Thyroid gland (tissue), 4 donors: ENCODE data around the gene PNPLA6. TPM values are rescaled to one million over a fixed set of nuclear protein-coding genes. Genes with fewer than 3 reads are reported as not detected.

Source experiments
- DNase-seq, 2 donors: peaks; one replicate each; pipeline ENCODE4 v3.0.0-alpha.2; 2019
- H3K27ac ChIP-seq, 3 donors: fragments of 200-600 bp; sonication (generic); 1 replicate in 2 of 3; 2 replicates in 1 of 3; pipeline ENCODE4 v1.5.1; 2016 to 2019; ENCODE audit warnings: mild to moderate bottlenecking in 1 of 3, moderate library complexity in 1 of 3
- H3K27me3 ChIP-seq: fragments of 200-600 bp; sonication (generic); one replicate; pipeline ENCODE4 v1.5.1; 2019
- H3K36me3 ChIP-seq, 2 donors: fragments of 200-600 bp; sonication (generic); one replicate each; pipeline ENCODE4 v1.5.1; 2016 to 2019
- H3K4me1 ChIP-seq, 2 donors: fragments of 200-600 bp; sonication (generic); one replicate each; pipeline ENCODE4 v1.5.1; 2017 to 2019
- H3K4me3 ChIP-seq, 3 donors: fragments of 200-600 bp; sonication (generic); replicated peaks in 1 of 3; 1 replicate in 2 of 3; 2 replicates in 1 of 3; pipeline ENCODE4 v1.5.1; 2016; ENCODE audit warnings: mild to moderate bottlenecking in 1 of 3
- H3K9me3 ChIP-seq: fragments of 200-600 bp; sonication (generic); one replicate; pipeline ENCODE4 v1.5.1; 2017
- POLR2A ChIP-seq, 2 donors: fragments of 450-650 bp; IDR thresholded peaks; one replicate each; pipeline ENCODE4 v1.6.1; 2017; ENCODE audit warnings: antibody characterized with exemption in 2 of 2, mild to moderate bottlenecking in 2 of 2, moderate library complexity in 1 of 2
- WGBS, 2 donors: methylation state at CpG; one replicate each; pipeline ENCODE4 v1.1.5; 2017; 5-methylcytosine and 5-hydroxymethylcytosine counted together
- intact Hi-C: fragments of 100-400 bp; cut with DNase I; formaldehyde crosslinking; loops from one replicate; pipeline ENCODE4 v1.15.1; 2023
- total RNA-seq, 4 donors: library from RNA; depleted of rRNA; stranded (reverse); fragments of >200 nt; gene quantifications; one replicate each; pipeline ENCODE4 v1.2.3, GENCODE V29; 2016
- TF ChIP-seq, protein P1 (sequence below), 6 experiments: fragments of 200-600 bp in 3 of 6; fragments of 450-650 bp in 3 of 6; sonication (generic) in 3 of 6; IDR thresholded peaks; one replicate each; pipeline ENCODE4 v1.5.1; 2016 to 2019; ENCODE audit warnings: antibody characterized with exemption in 6 of 6, mild to moderate bottlenecking in 2 of 6, inconsistent platforms in 1 of 6, moderate library complexity in 1 of 6

PNPLA6 gene
- total RNA-seq, 4 donors from 2014 or later = 53.2 to 93.9 (median 84.1) TPM

DNA sequence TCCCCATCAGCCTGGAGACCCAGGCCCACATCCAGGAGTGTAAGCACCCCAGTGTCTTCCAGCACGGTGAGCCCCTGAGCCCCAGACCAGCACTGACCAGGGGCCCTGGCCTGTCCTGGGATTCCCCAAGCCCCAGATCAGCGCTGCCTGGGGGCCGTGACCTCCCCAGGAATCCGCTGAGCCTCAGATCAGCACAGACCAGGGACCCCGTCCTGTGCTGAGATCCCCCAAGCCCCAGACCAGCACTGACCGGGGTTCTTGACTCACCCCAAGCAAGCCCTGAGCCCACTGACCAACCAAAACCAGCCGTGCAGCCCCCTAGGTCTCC, 7.4 kb upstream of the PNPLA6 start:
- Histone ChIP-seq H3K9me3 (no peaks in the 10 kb centered on the region), H3K36me3 (peaks cover 0 to 2% of the 10 kb centered on the region in 2 donors), H3K4me3 (no peak overlapping the region), H3K27ac (no peak overlapping the region), H3K4me1 (peaks cover 8 to 10% of the 10 kb centered on the region in 2 donors), H3K27me3 (no peaks in the 10 kb centered on the region)
- intact Hi-C loops = no loop called here
- 93 to 96% methylated on average over 3 to 5 of the region's 7 CpGs for WGBS, 2 donors
- TF ChIP-seq, protein P1, sequence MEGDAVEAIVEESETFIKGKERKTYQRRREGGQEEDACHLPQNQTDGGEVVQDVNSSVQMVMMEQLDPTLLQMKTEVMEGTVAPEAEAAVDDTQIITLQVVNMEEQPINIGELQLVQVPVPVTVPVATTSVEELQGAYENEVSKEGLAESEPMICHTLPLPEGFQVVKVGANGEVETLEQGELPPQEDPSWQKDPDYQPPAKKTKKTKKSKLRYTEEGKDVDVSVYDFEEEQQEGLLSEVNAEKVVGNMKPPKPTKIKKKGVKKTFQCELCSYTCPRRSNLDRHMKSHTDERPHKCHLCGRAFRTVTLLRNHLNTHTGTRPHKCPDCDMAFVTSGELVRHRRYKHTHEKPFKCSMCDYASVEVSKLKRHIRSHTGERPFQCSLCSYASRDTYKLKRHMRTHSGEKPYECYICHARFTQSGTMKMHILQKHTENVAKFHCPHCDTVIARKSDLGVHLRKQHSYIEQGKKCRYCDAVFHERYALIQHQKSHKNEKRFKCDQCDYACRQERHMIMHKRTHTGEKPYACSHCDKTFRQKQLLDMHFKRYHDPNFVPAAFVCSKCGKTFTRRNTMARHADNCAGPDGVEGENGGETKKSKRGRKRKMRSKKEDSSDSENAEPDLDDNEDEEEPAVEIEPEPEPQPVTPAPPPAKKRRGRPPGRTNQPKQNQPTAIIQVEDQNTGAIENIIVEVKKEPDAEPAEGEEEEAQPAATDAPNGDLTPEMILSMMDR (IDR thresholded peaks at IDR 0.05) = no peak
- no peak for TF ChIP-seq POLR2A (IDR thresholded peaks at IDR 0.05)
- no peak for DNase-seq

- H3K4me3 ChIP-seq = no peak overlapping the region
- no peaks in the 10 kb centered on the region for H3K27me3 ChIP-seq
- H3K27ac ChIP-seq = no peak overlapping the region
- WGBS, 2 donors = 95 to 97% methylated on average over 25 to 28 of the region's 32 CpGs
- peaks cover 0 to 2% of the 10 kb centered on the region in 2 donors for H3K36me3 ChIP-seq
- DNase-seq = no peak
- H3K9me3 ChIP-seq = no peaks in the 10 kb centered on the region
- TF ChIP-seq, protein P1 (IDR thresholded peaks at IDR 0.05) = no peak
- TF ChIP-seq POLR2A (IDR thresholded peaks at IDR 0.05) = no peak
- intact Hi-C loops = no loop called here
- H3K4me1 ChIP-seq = peaks cover 8 to 10% of the 10 kb centered on the region in 2 donors
Observed at GRCh38 chr19:7528522-7529245, 6.8 kb upstream of the PNPLA6 start.

DNA sequence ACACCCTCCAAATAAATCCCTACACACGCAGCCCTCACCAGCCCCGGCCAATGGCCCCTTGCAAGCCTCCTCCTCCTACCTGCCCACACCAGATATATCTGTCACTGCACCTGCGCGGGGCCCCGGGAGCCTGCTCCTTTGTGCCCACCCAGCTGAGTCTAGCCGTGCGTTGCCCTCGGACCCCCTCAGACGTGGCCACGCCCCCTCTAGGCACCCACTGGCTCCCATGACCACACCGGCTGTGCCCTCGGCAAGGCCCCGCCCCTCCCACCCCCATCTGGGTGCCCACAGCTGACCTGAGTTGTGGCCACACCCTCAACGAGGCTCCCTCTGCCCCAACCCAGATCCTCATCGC, 6.3 kb upstream of the PNPLA6 start:
- Histone ChIP-seq H3K4me3 (no peak overlapping the region), H3K36me3 (peaks cover 0 to 2% of the 10 kb centered on the region in 2 donors), H3K4me1 (peaks cover 8% of the 10 kb centered on the region in 2 donors), H3K9me3 (no peaks in the 10 kb centered on the region), H3K27ac (no peak overlapping the region), H3K27me3 (no peaks in the 10 kb centered on the region)
- intact Hi-C loops = no loop called here
- no peak for TF ChIP-seq POLR2A (IDR thresholded peaks at IDR 0.05)
- TF ChIP-seq, protein P1 (IDR thresholded peaks at IDR 0.05) = no peak
- WGBS, 2 donors = 84% methylated on average over 15 of the region's 15 CpGs
- no peak for DNase-seq

DNA sequence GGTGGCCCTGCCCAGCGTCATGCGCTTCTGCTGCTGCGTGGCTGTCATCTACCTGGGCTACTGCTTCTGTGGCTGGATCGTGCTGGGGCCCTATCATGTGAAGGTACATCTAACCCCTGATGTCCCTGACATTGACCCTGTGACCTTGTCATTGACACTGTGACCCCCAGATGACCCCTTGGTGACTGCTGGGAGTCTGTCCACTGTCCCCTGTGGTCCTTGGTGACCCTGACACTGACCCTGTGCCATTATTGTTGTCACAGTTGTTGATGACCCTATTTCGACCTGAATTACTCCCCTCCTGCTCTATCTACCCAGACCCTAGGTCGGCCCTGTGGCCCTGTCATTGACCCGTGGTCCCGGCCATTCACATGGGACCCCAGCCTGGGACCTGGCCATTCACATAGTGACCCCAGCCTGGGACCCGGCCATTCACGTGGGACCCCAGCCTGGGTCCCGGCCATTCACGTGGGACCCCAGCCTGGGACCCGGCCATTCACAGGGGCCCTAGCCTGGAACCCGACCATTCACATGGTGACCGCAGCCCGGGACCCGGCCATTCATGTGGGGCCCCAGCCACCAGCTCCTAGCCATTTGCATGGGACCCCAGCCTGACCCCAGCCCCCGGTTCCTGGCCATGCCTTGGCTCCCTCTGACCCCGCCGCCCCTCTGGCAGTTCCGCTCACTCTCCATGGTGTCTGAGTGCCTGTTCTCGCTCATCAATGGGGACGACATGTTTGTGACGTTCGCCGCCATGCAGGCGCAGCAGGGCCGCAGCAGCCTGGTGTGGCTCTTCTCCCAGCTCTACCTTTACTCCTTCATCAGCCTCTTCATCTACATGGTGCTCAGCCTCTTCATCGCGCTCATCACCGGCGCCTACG, 5.7 kb upstream of the PNPLA6 start:
- Histone ChIP-seq H3K4me1 (peaks cover 8% of the 10 kb centered on the region in 2 donors), H3K36me3 (peaks cover 0 to 2% of the 10 kb centered on the region in 2 donors), H3K9me3 (no peaks in the 10 kb centered on the region), H3K4me3 (no peak overlapping the region), H3K27me3 (no peaks in the 10 kb centered on the region), H3K27ac (no peak overlapping the region)
- intact Hi-C loops = loop anchor here (10.0 kb wide), 1 partner anchor 135 kb away; no protein-coding TSS in a partner anchor
- WGBS, 2 donors = 95 to 96% methylated on average over 30 to 33 of the region's 33 CpGs
- TF ChIP-seq, protein P1 (IDR thresholded peaks at IDR 0.05) = no peak
- TF ChIP-seq POLR2A (IDR thresholded peaks at IDR 0.05) = no peak
- DNase-seq = no peak
